ENCODE measurements around the gene CRYZ. TPM values are rescaled to one million over a fixed set of nuclear protein-coding genes. Genes with fewer than 3 reads are reported as not detected.

The CRYZ gene
- total and polyA plus RNA-seq, 10 of the 15 experiments (the other 5 are each of a cell fraction or from before 2014, with no cell fraction given) = 53.4 to 194 (median 79.8) TPM

- Histone ChIP-seq H3K4me2 (ENCODE audit: control insufficient read depth, insufficient read depth) (peak overlapping the region; percentile 64), H3K9me3 (replicated peaks; ENCODE audit: control insufficient read depth, insufficient read depth, low read length) (no peaks in the 10 kb centered on the region), H3K4me3 (no peak overlapping the region), H3K36me3 (ENCODE audit: control insufficient read depth in 2 of 2, insufficient read depth in 2 of 2, low read length in 1 of 2) (peaks cover 2 to 17% of the 10 kb centered on the region in 2 experiments; a peak in 2 of 4 replicates), H3K4me1 (ENCODE audit: control insufficient read depth, insufficient read depth, low read length) (peaks cover 26% of the 10 kb centered on the region), H3K27ac (ENCODE audit: control insufficient read depth, insufficient read depth) (peak overlapping the region; percentile 57), H2AFZ (ENCODE audit: control insufficient read depth, low read depth, low read length) (peak overlapping the region; percentile 37; the same call in 1 of the 2 replicates), H3K27me3 (replicated peaks in 1 of 2; ENCODE audit: control insufficient read depth in 2 of 2, insufficient read depth in 2 of 2, low read length in 1 of 2) (no peaks in the 10 kb centered on the region), H3K9ac (ENCODE audit: control insufficient read depth, insufficient read depth, low read length) (peak overlapping the region; percentile 32; the same call in 1 of the 2 replicates), H3K79me2 (ENCODE audit: control insufficient read depth, insufficient read depth, low read length) (no peaks in the 10 kb centered on the region; the same call in none of the 2 replicates), H4K20me1 (ENCODE audit: control insufficient read depth, insufficient read depth) (no peaks in the 10 kb centered on the region)
- FAIRE-seq = no peak
- no TSS peak for BruUV-seq (replicated peaks)
- ChIA-PET SMC1A (ENCODE audit: uncharacterized antibody, unreplicated experiment) (interaction anchor here (0.8 to 5.3 kb wide), 10 partner anchors 11 to 56 kb away, joined by 3 to 77 read pairs (median 5); partner anchors contain the start of genes CRYZ and TYW3), CTCF (interaction anchor here (0.5 to 5.7 kb wide), 9 partner anchors 8 to 870 kb away, joined by 3 to 56 read pairs (median 4); partner anchors contain the start of genes CRYZ and TYW3), POLR2A (interaction anchor here (1.5 to 3.9 kb wide), 2 partner anchors 19 to 35 kb away, joined by 5 to 35 read pairs; partner anchors contain the start of genes CRYZ and TYW3), RAD21 (ENCODE audit: unreplicated experiment) (interaction anchor here (1.2 to 5.6 kb wide), 5 partner anchors 11 to 34 kb away, joined by 3 to 67 read pairs (median 18); partner anchors contain the start of genes CRYZ and TYW3)
- in situ Hi-C loops (cut with MboI) (no loop called here), intact Hi-C loops (cut with micrococcal nuclease; ENCODE audit: unreplicated experiment) (no loop called here)
- 42% methylated on average over 3 of the region's 3 CpGs for WGBS (ENCODE audit: insufficient coverage, insufficient replicate concordance, low lambda C conversion rate, missing lambda C conversion rate)
- peak; percentile 28 for ATAC-seq
- TF ChIP-seq POLR2A (IDR thresholded peaks at IDR 0.05; ENCODE audit: low read depth, low read length) (no peak), NRF1 (conservative IDR thresholded peaks at IDR 0.05; ENCODE audit: low read depth, low read length) (no peak), CEBPB (IDR thresholded peaks at IDR 0.05; ENCODE audit: borderline replicate concordance in 1 of 2, low read depth in 2 of 2, low read length in 2 of 2) (no peak), ETV6 (conservative IDR thresholded peaks at IDR 0.05 in 1 of 2, IDR thresholded peaks at IDR 0.05 in 1 of 2; ENCODE audit: borderline replicate concordance in 1 of 2, low read depth in 1 of 2) (no peak), SMAD5 (IDR thresholded peaks at IDR 0.05; ENCODE audit: low read depth) (no peak), SRF (IDR thresholded peaks at IDR 0.05; ENCODE audit: low read depth in 2 of 2, low read length in 2 of 2) (no peak), TAF1 (IDR thresholded peaks at IDR 0.05; ENCODE audit: borderline replicate concordance, low read depth, low read length) (0 out of 2 replicates have a peak, but pooled peaks have one; percentile 12)
- no peak for DNase-seq (ENCODE audit: low read depth, low spot score)
Measured at GRCh38 chr1:74713849-74714248, 19.0 kb downstream of the CRYZ start.

Measured in GM12878 (cell line).